Spinal cord (tissue), 10 donors: ENCODE measurements around the gene GGPS1. TPM values are rescaled to one million over a fixed set of nuclear protein-coding genes. Genes with fewer than 3 reads are reported as not detected.

ENCODE experiments used
- DNase-seq, 6 donors: peaks; one replicate each; pipeline versions ENCODE4 v3.0.0 to v3.0.0-alpha.2; 2013 to 2015; ENCODE audit warnings: low spot score in 6 of 6, low read depth in 4 of 6
- H3K27ac ChIP-seq: one replicate; pipeline ENCODE4 v1.5.1; 2013; ENCODE audit warnings: low read depth, low read length, control low read depth
- H3K27me3 ChIP-seq: one replicate; pipeline ENCODE4 v1.6.1; 2013; ENCODE audit warnings: low read length; ENCODE audit not compliant: control insufficient read depth, insufficient read depth
- H3K36me3 ChIP-seq: one replicate; pipeline ENCODE4 v1.6.1; 2013; ENCODE audit warnings: low read length; ENCODE audit not compliant: control insufficient read depth, insufficient read depth
- H3K4me1 ChIP-seq: one replicate; pipeline ENCODE4 v1.6.1; 2013; ENCODE audit warnings: low read length; ENCODE audit not compliant: control insufficient read depth, insufficient read depth
- H3K4me3 ChIP-seq: one replicate; pipeline ENCODE4 v1.5.1; 2013; ENCODE audit warnings: low read depth, low read length, control low read depth
- H3K9me3 ChIP-seq: one replicate; pipeline ENCODE4 v1.6.1; 2013; ENCODE audit warnings: low read length; ENCODE audit not compliant: control insufficient read depth, insufficient read depth
- WGBS: methylation state at CpG from one replicate; pipeline ENCODE4 v1.1.5; 2013; ENCODE audit warnings: missing lambda C conversion rate; ENCODE audit not compliant: insufficient coverage; 5-methylcytosine and 5-hydroxymethylcytosine counted together
- polyA plus RNA-seq, 2 donors: library from polyadenylated mRNA; unstranded; fragments of 120-200 nt; gene quantifications; one replicate each; pipeline ENCODE4 v1.2.1, GENCODE V29; 2013; ENCODE audit not compliant: insufficient read length in 2 of 2
- total RNA-seq, 2 donors: library from RNA; depleted of rRNA in 1 of 2; stranded (reverse); fragments of 120-200 nt in 1 of 2; fragments of >200 nt in 1 of 2; gene quantifications; one replicate each; pipeline versions ENCODE4 v1.2.3 to v1.2.4, GENCODE V29; 2013 to 2014
- donor health status: healthy.

GGPS1 gene
- total and polyA plus RNA-seq, 4 donors = 42.7 to 73.8 (median 56.0) TPM

DNA sequence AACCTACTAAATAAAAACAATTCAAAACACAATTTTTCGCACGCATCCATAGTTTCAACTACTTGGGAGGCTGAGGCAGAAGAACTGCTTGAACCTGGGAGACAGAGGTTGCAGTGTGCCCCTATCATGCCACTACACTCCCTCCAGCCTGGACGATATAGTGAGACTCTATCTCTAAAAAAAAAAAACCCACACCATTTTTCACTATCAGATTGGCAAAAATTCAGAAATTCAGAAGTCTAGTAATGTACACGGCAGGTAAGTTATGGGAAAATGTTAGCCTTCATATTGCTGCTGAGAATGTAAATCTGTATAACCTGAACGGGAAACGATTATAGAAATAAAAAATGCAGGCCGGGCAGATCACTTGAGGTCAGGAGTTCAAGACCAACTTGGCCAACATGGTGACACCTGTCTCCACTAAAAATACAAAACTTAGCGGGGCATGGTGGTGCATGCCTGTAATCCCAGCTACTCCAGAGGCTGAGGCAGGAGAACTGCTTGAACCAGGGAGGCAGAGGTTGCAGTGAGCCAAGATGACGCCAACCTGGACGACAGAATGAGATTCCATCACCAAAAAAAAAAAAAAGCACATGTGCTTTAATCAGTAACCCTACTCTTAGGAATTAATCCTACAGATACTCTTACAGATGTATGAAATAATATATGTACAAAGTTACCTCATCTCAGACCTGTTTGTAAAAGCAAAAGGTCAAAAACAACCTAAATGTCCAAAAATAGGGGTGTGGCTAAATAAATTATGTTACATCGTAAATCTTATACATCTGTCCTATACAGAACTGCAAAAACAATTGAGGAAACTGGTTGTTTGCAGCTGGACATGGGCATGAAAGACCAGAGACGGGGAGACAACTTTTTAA is 38.3 kb upstream of the GGPS1 start:
- no peak overlapping the region for H3K27ac ChIP-seq
- DNase-seq = no peak
- H3K4me3 ChIP-seq = no peak overlapping the region
- H3K36me3 ChIP-seq = no peaks in the 10 kb centered on the region
- 94% methylated on average over 6 of the region's 12 CpGs for WGBS
- no peaks in the 10 kb centered on the region for H3K27me3 ChIP-seq
- peaks cover 4% of the 10 kb centered on the region for H3K4me1 ChIP-seq
- no peaks in the 10 kb centered on the region for H3K9me3 ChIP-seq

GRCh38 chr1:235290740-235291502 is 37.4 kb upstream of the GGPS1 start:
- no peak overlapping the region for H3K27ac ChIP-seq
- H3K4me3 ChIP-seq = no peak overlapping the region
- H3K27me3 ChIP-seq = no peaks in the 10 kb centered on the region
- 79% methylated on average over 5 of the region's 12 CpGs for WGBS
- H3K4me1 ChIP-seq = peaks cover 2% of the 10 kb centered on the region
- no peaks in the 10 kb centered on the region for H3K9me3 ChIP-seq
- no peaks in the 10 kb centered on the region for H3K36me3 ChIP-seq
- no peak for DNase-seq

DNA sequence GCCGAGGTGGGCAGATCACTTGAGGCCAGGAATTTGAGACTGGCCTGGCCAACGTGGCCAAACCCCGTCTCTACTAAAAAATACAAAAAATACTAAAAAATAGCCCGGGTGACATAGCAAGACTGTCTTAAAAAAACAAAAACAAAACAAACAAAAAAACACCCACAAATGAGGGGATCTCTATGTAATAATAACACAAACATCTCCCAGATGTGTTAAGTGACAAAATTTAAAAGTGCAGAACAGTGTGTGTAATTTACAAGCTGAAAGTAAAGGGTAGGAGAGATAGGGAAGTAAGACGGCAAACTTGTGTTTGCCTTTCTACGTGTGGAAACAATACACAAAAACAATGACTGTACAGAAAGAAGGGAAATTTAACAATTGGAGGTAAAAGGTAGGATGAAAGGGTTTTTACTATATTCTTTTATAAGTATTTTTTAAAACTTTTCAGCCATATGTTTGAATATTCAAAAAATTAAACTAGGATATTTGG is 36.7 kb upstream of the GGPS1 start:
- no CpG with 5 or more reads among the region's 6 CpGs for WGBS
- Histone ChIP-seq H3K9me3 (no peaks in the 10 kb centered on the region), H3K4me3 (no peak overlapping the region), H3K4me1 (no peaks in the 10 kb centered on the region), H3K36me3 (no peaks in the 10 kb centered on the region), H3K27ac (no peak overlapping the region), H3K27me3 (no peaks in the 10 kb centered on the region)
- no peak for DNase-seq

DNA sequence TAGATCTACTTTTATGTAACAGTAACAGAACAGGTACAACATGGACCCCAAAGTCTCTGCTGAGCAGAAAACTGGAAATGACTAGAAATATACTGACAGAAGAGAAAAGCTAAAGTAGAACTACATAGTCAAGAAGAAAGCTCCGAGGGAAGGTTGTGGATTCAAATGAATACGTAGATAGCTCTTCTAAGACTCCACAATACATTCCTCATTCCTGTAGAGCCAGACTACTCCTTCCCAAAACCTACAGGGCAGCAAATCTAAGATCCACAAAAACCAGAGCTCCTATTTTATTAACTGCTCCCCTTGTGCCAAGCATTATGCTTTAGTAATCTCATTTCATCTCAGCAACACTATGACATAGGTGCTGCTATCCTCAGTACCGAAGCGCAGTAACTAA is 35.6 kb upstream of the GGPS1 start:
- no peak for DNase-seq
- Histone ChIP-seq H3K27ac (no peak overlapping the region), H3K36me3 (no peaks in the 10 kb centered on the region), H3K9me3 (peaks cover 3% of the 10 kb centered on the region), H3K27me3 (no peaks in the 10 kb centered on the region), H3K4me3 (no peak overlapping the region), H3K4me1 (no peaks in the 10 kb centered on the region)
- 100% methylated on average over 1 of the region's 4 CpGs for WGBS

DNA sequence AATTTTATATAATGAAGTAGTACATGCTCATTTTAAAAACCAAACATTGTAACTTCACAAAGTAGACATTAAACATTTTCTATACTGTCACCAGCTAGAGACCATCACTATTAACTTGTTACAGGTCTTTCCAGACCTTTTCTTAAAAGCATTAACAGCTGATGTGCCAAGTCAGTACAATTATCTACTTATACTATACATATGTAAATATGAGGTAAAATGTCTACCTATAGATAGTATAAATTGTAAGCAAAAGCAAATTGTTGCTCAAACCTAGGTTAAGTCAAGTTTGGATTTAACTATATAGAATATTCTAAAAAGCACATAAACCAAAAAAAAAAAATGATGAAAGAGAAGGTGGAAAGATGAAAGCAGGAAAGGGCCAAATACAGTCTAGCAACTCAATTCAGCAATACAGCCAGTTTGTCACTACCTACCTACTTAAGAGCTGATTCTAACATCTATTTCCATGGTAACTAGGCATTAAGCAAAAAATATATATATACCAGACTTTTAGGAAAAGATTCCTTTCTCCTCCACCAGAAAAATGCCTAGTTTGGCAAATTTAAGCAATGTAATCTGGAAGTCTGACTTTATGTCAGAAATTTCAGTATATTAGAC is 34.9 kb upstream of the GGPS1 start:
- H3K9me3 ChIP-seq = peaks cover 3% of the 10 kb centered on the region
- no peaks in the 10 kb centered on the region for H3K36me3 ChIP-seq
- DNase-seq = no peak
- H3K4me3 ChIP-seq = no peak overlapping the region
- H3K4me1 ChIP-seq = no peaks in the 10 kb centered on the region
- no peak overlapping the region for H3K27ac ChIP-seq
- no peaks in the 10 kb centered on the region for H3K27me3 ChIP-seq

DNA sequence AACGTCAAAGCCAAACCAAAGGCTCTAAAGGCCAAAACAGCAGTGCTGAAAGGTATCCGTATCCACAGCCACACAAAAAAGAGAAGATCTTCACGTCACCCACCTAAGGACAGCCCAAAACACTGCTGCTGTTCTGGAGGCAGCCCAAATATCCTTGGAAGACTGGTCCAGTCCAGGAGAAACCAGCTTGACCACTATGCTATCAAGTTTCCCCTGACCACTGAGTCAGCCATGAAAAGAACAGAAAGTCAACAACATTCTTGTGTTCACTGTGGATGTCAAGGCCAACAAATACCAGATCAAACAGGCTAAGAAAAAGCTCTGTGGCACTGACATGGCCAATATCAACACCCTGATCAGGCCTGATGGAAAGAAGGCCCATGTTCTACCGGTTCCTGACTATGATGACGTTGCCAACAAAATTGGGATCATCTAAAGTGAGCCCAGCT is 32.4 kb upstream of the GGPS1 start:
- no peak for DNase-seq
- H3K27me3 ChIP-seq = no peaks in the 10 kb centered on the region
- peaks cover 3% of the 10 kb centered on the region for H3K9me3 ChIP-seq
- 93% methylated on average over 3 of the region's 5 CpGs for WGBS
- no peak overlapping the region for H3K27ac ChIP-seq
- no peaks in the 10 kb centered on the region for H3K4me1 ChIP-seq
- H3K36me3 ChIP-seq = no peaks in the 10 kb centered on the region
- no peak overlapping the region for H3K4me3 ChIP-seq

DNA sequence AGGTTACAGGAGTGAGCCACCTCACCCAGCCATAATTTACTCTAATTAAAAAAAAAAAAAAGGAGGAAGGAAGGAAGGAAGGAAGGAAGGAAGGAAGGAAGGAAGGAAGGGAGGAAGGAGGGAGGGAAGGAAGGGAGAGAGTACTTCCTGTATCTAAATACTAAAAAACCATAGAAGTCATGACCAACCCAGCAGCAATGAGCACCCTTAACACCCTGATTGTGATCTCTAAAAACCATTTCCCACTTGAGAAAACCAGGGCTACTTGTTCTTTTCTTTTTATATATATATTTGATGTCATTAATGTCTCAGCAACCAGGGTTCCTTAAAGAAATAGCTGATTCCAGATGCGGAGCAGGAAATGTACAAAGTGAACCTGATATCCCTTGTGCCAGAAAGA is 31.6 kb upstream of the GGPS1 start:
- no peak overlapping the region for H3K27ac ChIP-seq
- peaks cover 3% of the 10 kb centered on the region for H3K9me3 ChIP-seq
- H3K27me3 ChIP-seq = no peaks in the 10 kb centered on the region
- WGBS = no CpG with 5 or more reads among the region's 1 CpG
- H3K36me3 ChIP-seq = no peaks in the 10 kb centered on the region
- H3K4me3 ChIP-seq = no peak overlapping the region
- no peak for DNase-seq
- H3K4me1 ChIP-seq = no peaks in the 10 kb centered on the region

DNA sequence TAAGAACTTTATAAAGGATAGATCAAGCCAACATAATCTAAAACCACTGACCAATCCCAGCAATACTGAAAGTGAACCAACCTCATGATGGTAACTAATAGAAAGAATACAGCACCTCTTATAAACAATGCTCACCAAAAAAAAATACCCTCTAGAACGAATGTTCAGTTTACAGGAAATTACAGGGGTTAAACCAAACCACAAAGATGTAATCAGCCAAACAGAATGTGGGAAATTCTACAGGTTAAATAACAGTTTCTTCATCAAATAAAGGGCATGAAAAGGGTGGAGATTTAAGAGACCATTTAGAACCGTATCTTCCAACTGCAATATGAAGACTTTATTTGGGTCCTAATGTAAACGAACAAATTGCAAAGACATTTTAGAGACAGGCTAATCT is 30.8 kb upstream of the GGPS1 start:
- Histone ChIP-seq H3K4me3 (no peak overlapping the region), H3K4me1 (no peaks in the 10 kb centered on the region), H3K36me3 (no peaks in the 10 kb centered on the region), H3K27me3 (no peaks in the 10 kb centered on the region), H3K9me3 (peaks cover 3% of the 10 kb centered on the region), H3K27ac (no peak overlapping the region)
- DNase-seq = no peak
- WGBS = no CpG with 5 or more reads among the region's 3 CpGs

DNA sequence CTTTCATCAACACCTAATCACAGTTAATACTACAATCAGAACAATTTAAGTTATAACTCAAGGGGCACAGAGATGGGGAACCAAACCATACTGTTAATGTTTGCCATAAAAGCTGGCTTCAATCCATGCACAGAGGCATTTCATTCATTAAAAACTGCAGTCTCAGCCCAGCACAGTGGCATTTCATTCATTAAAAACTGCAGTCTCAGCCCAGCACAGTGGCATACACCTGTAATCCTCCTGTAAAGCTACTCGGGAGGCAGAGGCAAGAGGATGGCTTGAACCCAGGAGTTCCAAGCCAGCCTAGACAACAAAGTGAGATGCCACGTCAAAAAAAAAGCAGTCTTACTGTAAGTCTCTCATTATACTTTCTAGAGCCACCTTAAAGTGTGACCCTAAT is 29.6 kb upstream of the GGPS1 start:
- H3K27ac ChIP-seq = no peak overlapping the region
- peaks cover 3% of the 10 kb centered on the region for H3K9me3 ChIP-seq
- DNase-seq = peak in 1 of 6 donors; percentile 55
- no peaks in the 10 kb centered on the region for H3K36me3 ChIP-seq
- H3K4me3 ChIP-seq = no peak overlapping the region
- H3K4me1 ChIP-seq = no peaks in the 10 kb centered on the region
- WGBS = no CpG with 5 or more reads among the region's 2 CpGs
- no peaks in the 10 kb centered on the region for H3K27me3 ChIP-seq
